Stimulated activated CD8-positive, alpha-beta memory T cell treated with anti-CD3 and anti-CD28 coated beads, Interleukin-12 subunit alpha, Interleukin-12 subunit beta, amount 100 ng/mL, for 4 hours (primary cell): Measurements from ENCODE around the gene MOV10L1.

Experiments used
- DNase-seq: peaks from one replicate; pipeline ENCODE4 v3.0.0-alpha.2; 2020; ENCODE audit warnings: low read depth

The MOV10L1 gene

GRCh38 chr22:50089682-50090411 is at the start of gene MOV10L1:
Gene MOV10L1, plus strand, starts transcription at chr22:50090006. Its CDS starts 83 bp downstream, at chr22:50090089.
- no peak for DNase-seq

GRCh38 chr22:50040717-50041116 is 49.1 kb upstream of the MOV10L1 start:
- DNase-seq: no peak

GRCh38 chr22:50041361-50042065 is 48.3 kb upstream of the MOV10L1 start:
- DNase-seq: no peak

- DNase-seq: no peak
Observed at GRCh38 chr22:50044485-50045118, 45.2 kb upstream of the MOV10L1 start.

- no peak for DNase-seq
Observed at GRCh38 chr22:50045211-50046018, 44.4 kb upstream of the MOV10L1 start.

- DNase-seq: no peak
Observed at GRCh38 chr22:50046019-50046415, 43.8 kb upstream of the MOV10L1 start.

GRCh38 chr22:50046481-50047245 is 43.1 kb upstream of the MOV10L1 start:
- DNase-seq: no peak

- no peak for DNase-seq
Observed at GRCh38 chr22:50047346-50047745, 42.5 kb upstream of the MOV10L1 start.

- DNase-seq: no peak
Observed at GRCh38 chr22:50048061-50048765, 41.6 kb upstream of the MOV10L1 start.

- no peak for DNase-seq
Observed at GRCh38 chr22:50048836-50049235, 41.0 kb upstream of the MOV10L1 start.

- no peak for DNase-seq
Observed at GRCh38 chr22:50049299-50050195, 40.3 kb upstream of the MOV10L1 start.

- DNase-seq: no peak
Observed at GRCh38 chr22:50051930-50052329, 37.9 kb upstream of the MOV10L1 start.

- DNase-seq: no peak
Observed at GRCh38 chr22:50053861-50054260, 35.9 kb upstream of the MOV10L1 start.

- DNase-seq: no peak
Observed at GRCh38 chr22:50056214-50056972, 33.4 kb upstream of the MOV10L1 start.

GRCh38 chr22:50057278-50058060 is 32.3 kb upstream of the MOV10L1 start:
- DNase-seq: no peak

GRCh38 chr22:50058061-50058905 is 31.5 kb upstream of the MOV10L1 start, which contains the start of gene TTLL8:
Gene TTLL8, minus strand, starts transcription at chr22:50058298.
- no peak for DNase-seq
